Body of pancreas (tissue), 4 donors: ENCODE measurements around the gene RECQL. TPM values are rescaled to one million over a fixed set of nuclear protein-coding genes. Genes with fewer than 3 reads are reported as not detected.

ENCODE experiments used
- ATAC-seq: fragments of 150-250 bp; one replicate; pipeline ENCODE4 v1.9.1; 2016
- DNase-seq, 4 donors: peaks; one replicate each; pipeline ENCODE4 v3.0.0-alpha.2; 2019
- H3K27ac ChIP-seq, 4 donors: fragments of 200-600 bp; sonication (generic); 1 replicate in 3 of 4; 2 replicates in 1 of 4; pipeline versions ENCODE4 v1.5.1 to v1.6.1; 2016 to 2019; ENCODE audit warnings: mild to moderate bottlenecking in 1 of 4, mixed read lengths in 1 of 4, moderate library complexity in 1 of 4
- H3K27me3 ChIP-seq, 2 donors: fragments of 200-600 bp; sonication (generic); one replicate each; pipeline ENCODE4 v1.6.0; 2016; ENCODE audit warnings: mild to moderate bottlenecking in 1 of 2
- H3K36me3 ChIP-seq, 2 donors: fragments of 200-600 bp; sonication (generic); replicated peaks in 1 of 2; 2 replicates each; pipeline ENCODE4 v1.5.1; 2016; ENCODE audit warnings: low read depth in 2 of 2; ENCODE audit not compliant: insufficient read depth in 1 of 2
- H3K4me1 ChIP-seq: fragments of 200-600 bp; sonication (generic); one replicate; pipeline ENCODE4 v1.6.0; 2016
- H3K4me3 ChIP-seq, 2 donors: fragments of 200-600 bp; sonication (generic); 1 replicate in 1 of 2; 2 replicates in 1 of 2; pipeline ENCODE4 v1.5.1; 2016 to 2019
- H3K9me3 ChIP-seq, 3 donors: fragments of 200-600 bp; sonication (generic); 1 replicate in 2 of 3; 2 replicates in 1 of 3; pipeline ENCODE4 v1.5.1; 2016
- POLR2A ChIP-seq, 3 donors: fragments of 450-650 bp; IDR thresholded peaks; one replicate each; pipeline ENCODE4 v1.6.1; 2016; ENCODE audit warnings: antibody characterized with exemption in 3 of 3, mild to moderate bottlenecking in 2 of 3
- WGBS, 2 donors: methylation state at CpG; one replicate each; pipeline ENCODE4 v1.1.5; 2017; 5-methylcytosine and 5-hydroxymethylcytosine counted together
- intact Hi-C: fragments of 100-400 bp; cut with DNase I; formaldehyde crosslinking; loops from one replicate; pipeline ENCODE4 v1.15.1; 2023
- total RNA-seq, 2 donors: library from RNA; depleted of rRNA; stranded (reverse); fragments of >200 nt; gene quantifications; one replicate each; pipeline ENCODE4 v1.1.0, GENCODE V29; 2016
- TF ChIP-seq, protein P1 (sequence below), 7 experiments: fragments of 450-650 bp in 4 of 7; fragments of 200-600 bp in 3 of 7; sonication (generic) in 3 of 7; IDR thresholded peaks; one replicate each; pipeline ENCODE4 v1.5.1; 2016 to 2019; ENCODE audit warnings: antibody characterized with exemption in 7 of 7

Gene RECQL
- total RNA-seq, 2 donors from 2014 or later: 5.3 to 18.9 TPM

DNA sequence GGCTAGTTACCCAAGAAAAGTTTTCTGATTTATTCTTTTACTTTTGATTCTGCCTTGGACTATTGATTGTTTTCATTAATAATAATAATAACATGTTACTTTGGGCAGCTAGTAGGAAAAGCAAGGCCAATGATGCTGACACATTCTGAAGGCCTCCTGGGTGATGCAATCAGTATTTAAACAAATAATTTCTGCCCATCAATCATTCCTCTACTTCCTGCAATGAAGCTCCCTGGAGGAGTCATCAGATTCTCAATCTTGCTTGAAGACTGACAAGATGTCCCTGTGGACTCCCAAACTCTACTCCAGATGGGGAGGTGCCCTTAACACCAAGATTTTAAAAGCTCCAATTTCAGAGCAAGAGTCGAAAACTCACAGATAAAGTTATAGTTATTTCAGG lies 24.6 kb upstream of the RECQL start, which contains the start of gene SPX:
TSS of gene SPX (plus strand) at position 244 of the 400 bp plus-strand sequence. CDS start 177 bp downstream, outside the sequence.
- peak within 1 kb of the TSS; percentile 59 to 71 for H3K4me3 ChIP-seq
- no peaks in the 10 kb centered on the region for H3K27me3 ChIP-seq
- H3K36me3 ChIP-seq: no peaks in the 10 kb centered on the region
- peak within 1 kb of the TSS; percentile 80 to 96 (median 90) for H3K27ac ChIP-seq
- no peaks in the 10 kb centered on the region for H3K9me3 ChIP-seq
- ATAC-seq: peak; percentile 33
- TF ChIP-seq POLR2A (IDR thresholded peaks at IDR 0.05): no peak
- TF ChIP-seq, protein P1, sequence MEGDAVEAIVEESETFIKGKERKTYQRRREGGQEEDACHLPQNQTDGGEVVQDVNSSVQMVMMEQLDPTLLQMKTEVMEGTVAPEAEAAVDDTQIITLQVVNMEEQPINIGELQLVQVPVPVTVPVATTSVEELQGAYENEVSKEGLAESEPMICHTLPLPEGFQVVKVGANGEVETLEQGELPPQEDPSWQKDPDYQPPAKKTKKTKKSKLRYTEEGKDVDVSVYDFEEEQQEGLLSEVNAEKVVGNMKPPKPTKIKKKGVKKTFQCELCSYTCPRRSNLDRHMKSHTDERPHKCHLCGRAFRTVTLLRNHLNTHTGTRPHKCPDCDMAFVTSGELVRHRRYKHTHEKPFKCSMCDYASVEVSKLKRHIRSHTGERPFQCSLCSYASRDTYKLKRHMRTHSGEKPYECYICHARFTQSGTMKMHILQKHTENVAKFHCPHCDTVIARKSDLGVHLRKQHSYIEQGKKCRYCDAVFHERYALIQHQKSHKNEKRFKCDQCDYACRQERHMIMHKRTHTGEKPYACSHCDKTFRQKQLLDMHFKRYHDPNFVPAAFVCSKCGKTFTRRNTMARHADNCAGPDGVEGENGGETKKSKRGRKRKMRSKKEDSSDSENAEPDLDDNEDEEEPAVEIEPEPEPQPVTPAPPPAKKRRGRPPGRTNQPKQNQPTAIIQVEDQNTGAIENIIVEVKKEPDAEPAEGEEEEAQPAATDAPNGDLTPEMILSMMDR (IDR thresholded peaks at IDR 0.05): no peak
- intact Hi-C loops: no loop called here
- peak in 1 of 4 donors; percentile 20 for DNase-seq
- H3K4me1 ChIP-seq: peaks cover 60% of the 10 kb centered on the region
- 59 to 63% methylated on average over 1 of the region's 1 CpG for WGBS, 2 donors

DNA sequence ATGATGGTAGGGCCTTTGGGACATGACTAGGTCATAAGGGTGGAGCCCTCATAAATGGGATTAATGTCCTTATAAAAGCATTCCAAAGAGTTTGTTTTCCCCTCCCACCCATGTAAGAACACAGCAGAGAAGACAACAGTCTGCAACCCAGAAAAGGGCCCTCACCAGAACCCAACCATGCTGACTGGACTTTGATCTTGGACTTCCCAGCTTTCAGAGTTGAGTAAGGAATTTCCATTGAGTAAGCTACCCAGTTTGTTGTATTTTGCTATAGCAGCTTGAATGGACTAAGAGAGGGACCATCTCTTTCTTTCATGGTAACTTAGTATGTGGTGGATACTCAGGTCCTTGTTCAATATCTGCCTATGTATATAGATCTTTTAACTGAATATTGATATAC lies 21.7 kb upstream of the RECQL start:
- Histone ChIP-seq H3K27ac (no peak overlapping the region), H3K27me3 (no peaks in the 10 kb centered on the region), H3K36me3 (no peaks in the 10 kb centered on the region), H3K9me3 (no peaks in the 10 kb centered on the region), H3K4me3 (no peak overlapping the region), H3K4me1 (peaks cover 41% of the 10 kb centered on the region)
- ATAC-seq (no peak), DNase-seq (no peak)
- TF ChIP-seq, protein P1 (IDR thresholded peaks at IDR 0.05): no peak
- no peak for TF ChIP-seq POLR2A (IDR thresholded peaks at IDR 0.05)
- intact Hi-C loops: no loop called here

DNA sequence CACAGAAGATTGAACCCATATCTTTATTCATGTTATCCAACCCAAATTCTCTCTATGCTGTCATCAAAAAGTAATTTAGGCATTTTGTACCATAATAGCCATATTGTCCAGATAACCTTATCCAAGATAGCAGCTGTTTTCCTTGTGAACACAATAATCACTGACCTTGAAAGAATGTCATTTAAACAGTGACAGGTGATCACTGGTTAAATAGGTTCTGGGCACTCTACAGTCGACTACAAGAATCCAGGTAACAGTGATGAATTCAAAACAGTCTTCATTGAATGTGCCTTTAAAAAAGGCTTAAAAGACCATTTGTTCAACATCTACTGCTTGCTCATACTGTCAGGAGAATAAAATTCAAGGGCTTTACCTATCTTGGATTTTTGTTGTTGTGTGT lies 20.1 kb upstream of the RECQL start:
- Histone ChIP-seq H3K4me1 (peaks cover 30% of the 10 kb centered on the region), H3K9me3 (no peaks in the 10 kb centered on the region), H3K27me3 (no peaks in the 10 kb centered on the region), H3K4me3 (no peak overlapping the region), H3K27ac (no peak overlapping the region), H3K36me3 (no peaks in the 10 kb centered on the region)
- DNase-seq (no peak), ATAC-seq (peak; percentile 27)
- TF ChIP-seq, protein P1 (IDR thresholded peaks at IDR 0.05): no peak
- no peak for TF ChIP-seq POLR2A (IDR thresholded peaks at IDR 0.05)
- intact Hi-C loops: no loop called here
- WGBS, 2 donors: 10 to 17% methylated on average over 1 of the region's 1 CpG

DNA sequence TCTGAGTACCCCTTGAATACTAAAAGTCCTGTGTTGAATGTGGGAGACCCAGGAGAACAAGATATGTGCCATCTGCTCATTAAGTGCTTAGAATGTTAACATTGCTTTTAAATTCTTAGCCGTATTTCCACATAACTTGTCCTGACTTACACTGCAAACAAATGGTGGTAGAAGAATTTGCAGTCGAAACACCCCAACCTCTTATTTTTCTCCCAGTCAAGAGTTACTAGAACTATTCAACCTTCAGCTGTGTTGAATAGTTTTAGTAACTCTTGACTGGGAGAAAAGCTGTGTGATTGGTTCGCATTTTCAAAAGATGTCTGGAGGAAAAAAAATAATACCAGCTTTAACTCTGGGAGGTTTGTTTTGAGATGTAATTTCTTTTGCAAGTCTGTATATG lies 17.0 kb upstream of the RECQL start:
- intact Hi-C loops: no loop called here
- Histone ChIP-seq H3K27ac (no peak overlapping the region), H3K9me3 (no peaks in the 10 kb centered on the region), H3K36me3 (peaks cover 0 to 16% of the 10 kb centered on the region in 2 donors), H3K27me3 (no peaks in the 10 kb centered on the region), H3K4me3 (no peak overlapping the region), H3K4me1 (peaks cover 19% of the 10 kb centered on the region)
- no peak for ATAC-seq
- no peak for DNase-seq
- 97 to 100% methylated on average over 3 of the region's 3 CpGs for WGBS, 2 donors
- TF ChIP-seq, protein P1 (IDR thresholded peaks at IDR 0.05): no peak

DNA sequence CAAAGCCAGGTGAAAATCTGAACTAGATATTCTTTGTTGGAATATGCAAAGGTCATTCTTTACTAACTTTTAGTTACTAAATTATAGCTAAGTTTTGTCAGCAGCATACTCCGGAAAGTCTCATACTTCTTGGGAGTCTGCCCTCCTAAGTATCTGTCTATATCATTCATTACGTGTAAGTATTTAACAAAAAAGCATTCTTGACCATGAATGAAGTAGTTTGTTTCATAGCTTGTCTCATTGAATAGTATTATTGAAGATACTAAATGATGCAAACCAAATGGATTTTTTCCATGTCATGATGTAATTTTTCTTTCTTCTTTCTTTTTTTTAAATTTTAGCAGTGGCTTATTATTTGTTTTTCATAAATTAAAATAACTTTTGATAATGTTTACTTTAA lies 14.8 kb upstream of the RECQL start:
- DNase-seq: no peak
- intact Hi-C loops: no loop called here
- no peaks in the 10 kb centered on the region for H3K27me3 ChIP-seq
- no peak for TF ChIP-seq POLR2A (IDR thresholded peaks at IDR 0.05)
- TF ChIP-seq, protein P1 (IDR thresholded peaks at IDR 0.05): no peak
- 89 to 97% methylated on average over 2 of the region's 2 CpGs for WGBS, 2 donors
- ATAC-seq: no peak
- no peaks in the 10 kb centered on the region for H3K9me3 ChIP-seq
- no peak overlapping the region for H3K4me3 ChIP-seq
- H3K27ac ChIP-seq: no peak overlapping the region
- peaks cover 6% of the 10 kb centered on the region for H3K4me1 ChIP-seq
- H3K36me3 ChIP-seq: peaks cover 0 to 19% of the 10 kb centered on the region in 2 donors
